H1 (cell line): ENCODE data around the gene AIDA. TPM values are rescaled to one million over a fixed set of nuclear protein-coding genes. Genes with fewer than 3 reads are reported as not detected.

ENCODE experiments used
- CTCF ChIA-PET: fragments of 300-600 bp; sonication (Branson Sonifier 250); formaldehyde crosslinking; loops from one replicate; lab custom pipeline; 2021; ENCODE audit not compliant: partially characterized antibody; lab: Charles Lee
- POLR2A ChIA-PET: fragments of 300-600 bp; sonication (Branson Sonifier 250); formaldehyde crosslinking; loops from one replicate; lab custom pipeline; 2021; ENCODE audit warnings: inconsistent platforms; ENCODE audit not compliant: partially characterized antibody; lab: Charles Lee
- DNase-seq, 2 experiments: peaks; one replicate each; pipeline versions ENCODE4 v3.0.0 to v3.0.0-alpha.2; 2010 to 2022; ENCODE audit warnings: low spot score in 2 of 2, low read depth in 1 of 2, mixed read lengths in 1 of 2
- FAIRE-seq: peaks from 2 replicates; lab custom pipeline; 2011; peaks lifted over from hg19 to GRCh38; lab: Jason Lieb, UNC
- H2AFZ ChIP-seq: 2 replicates; pipeline ENCODE4 v1.8.1; 2012; ENCODE audit warnings: low read length, inconsistent platforms
- H2AK5ac ChIP-seq: 2 replicates; pipeline ENCODE4 v1.6.1; 2013; ENCODE audit warnings: low read depth, low read length
- H2BK120ac ChIP-seq: replicated peaks from 2 replicates; pipeline ENCODE3; 2013; ENCODE audit warnings: low read depth, low read length, inconsistent platforms
- H2BK12ac ChIP-seq: 2 replicates; pipeline ENCODE4 v1.6.1; 2013; ENCODE audit warnings: low read depth, low read length
- H2BK15ac ChIP-seq: 2 replicates; pipeline ENCODE4 v1.6.1; 2013; ENCODE audit warnings: low read length
- H2BK20ac ChIP-seq: 2 replicates; pipeline ENCODE4 v1.6.1; 2013; ENCODE audit warnings: low read length
- H2BK5ac ChIP-seq: 2 replicates; pipeline ENCODE4 v1.6.1; 2013; ENCODE audit warnings: low read depth, low read length
- H3K14ac ChIP-seq: 2 replicates; pipeline ENCODE4 v1.6.1; 2013; ENCODE audit warnings: inconsistent platforms; ENCODE audit not compliant: insufficient read length
- H3K18ac ChIP-seq: 2 replicates; pipeline ENCODE4 v1.6.1; 2013; ENCODE audit warnings: low read length; ENCODE audit errors: extremely low read depth
- H3K23ac ChIP-seq: 2 replicates; pipeline ENCODE4 v1.6.1; 2013; ENCODE audit warnings: inconsistent platforms; ENCODE audit not compliant: insufficient read length
- H3K23me2 ChIP-seq: 2 replicates; pipeline ENCODE4 v1.6.1; 2013; ENCODE audit warnings: low read depth, low read length
- H3K27ac ChIP-seq: 2 replicates; pipeline ENCODE4 v1.6.1; 2011; ENCODE audit warnings: low read depth, low read length, inconsistent platforms
- H3K27me3 ChIP-seq, 4 experiments: replicated peaks in 1 of 4; 1 replicate in 1 of 4; 2 replicates in 3 of 4; pipeline versions ENCODE4 v1.6.1 to v1.8.1; 2011 to 2013; ENCODE audit warnings: low read length in 3 of 4, mild to moderate bottlenecking in 3 of 4, inconsistent platforms in 2 of 4, mixed read lengths in 2 of 4, moderate library complexity in 1 of 4; ENCODE audit not compliant: control insufficient read depth in 3 of 4, insufficient read depth in 3 of 4; ENCODE audit errors: extremely low read depth in 1 of 4
- H3K36me3 ChIP-seq, 4 experiments: 2 replicates each; pipeline versions ENCODE4 v1.6.1 to v1.8.1; 2011 to 2013; ENCODE audit warnings: mild to moderate bottlenecking in 4 of 4, low read length in 3 of 4, moderate library complexity in 2 of 4, control low read depth in 1 of 4, inconsistent platforms in 1 of 4; ENCODE audit not compliant: insufficient read depth in 4 of 4, control insufficient read depth in 2 of 4
- H3K4ac ChIP-seq: replicated peaks from 2 replicates; pipeline ENCODE3; 2013; ENCODE audit warnings: low read length, low read depth, mixed read lengths, inconsistent platforms; ENCODE audit not compliant: insufficient read length
- H3K4me1 ChIP-seq, 4 experiments: replicated peaks in 1 of 4; 1 replicate in 1 of 4; 2 replicates in 3 of 4; pipeline versions ENCODE4 v1.6.1 to v1.8.1; 2011 to 2013; ENCODE audit warnings: low read length in 3 of 4, inconsistent platforms in 2 of 4, mixed read lengths in 1 of 4; ENCODE audit not compliant: insufficient read depth in 4 of 4, control insufficient read depth in 3 of 4
- H3K4me2 ChIP-seq, 2 experiments: 2 replicates each; pipeline versions ENCODE4 v1.6.1 to v1.8.1; 2011 to 2013; ENCODE audit warnings: low read depth in 2 of 2, low read length in 2 of 2, control low read depth in 1 of 2, inconsistent platforms in 1 of 2, mild to moderate bottlenecking in 1 of 2; ENCODE audit not compliant: insufficient read depth in 1 of 2
- H3K4me3 ChIP-seq, 4 experiments: fragments of 200-600, 300-600 bp in 1 of 4; sonication (generic), shearing (Covaris generic), sonication (Bioruptor Twin) in 1 of 4; 2 replicates each; pipeline versions ENCODE4 v1.5.1 to v1.8.1; 2011 to 2016; ENCODE audit warnings: low read length in 4 of 4, low read depth in 3 of 4, control low read depth in 2 of 4, inconsistent platforms in 2 of 4, mild to moderate bottlenecking in 2 of 4, mixed read lengths in 1 of 4, moderate library complexity in 1 of 4; ENCODE audit not compliant: insufficient read depth in 2 of 4; ENCODE audit errors: extremely low read depth in 1 of 4
- H3K56ac ChIP-seq: replicated peaks from 2 replicates; pipeline ENCODE3; 2013; ENCODE audit warnings: low read depth, mild to moderate bottlenecking, mixed read lengths, low read length, inconsistent platforms; ENCODE audit not compliant: insufficient read length
- H3K79me1 ChIP-seq: 2 replicates; pipeline ENCODE4 v1.6.1; 2013; ENCODE audit warnings: low read depth, low read length, control low read depth
- H3K79me2 ChIP-seq, 2 experiments: 2 replicates each; pipeline versions ENCODE4 v1.6.1 to v1.8.1; 2012 to 2013; ENCODE audit warnings: low read length in 2 of 2, mild to moderate bottlenecking in 2 of 2, inconsistent platforms in 1 of 2; ENCODE audit not compliant: insufficient read depth in 2 of 2, control insufficient read depth in 1 of 2
- H3K9ac ChIP-seq, 4 experiments: replicated peaks in 1 of 4; 1 replicate in 1 of 4; 2 replicates in 3 of 4; pipeline versions ENCODE4 v1.6.1 to v1.8.1; 2011 to 2013; ENCODE audit warnings: low read depth in 3 of 4, low read length in 3 of 4, control low read depth in 2 of 4, mild to moderate bottlenecking in 2 of 4, moderate library complexity in 2 of 4, inconsistent platforms in 1 of 4; ENCODE audit errors: extremely low read depth in 1 of 4
- H3K9me3 ChIP-seq, 2 experiments: 2 replicates each; pipeline versions ENCODE4 v1.6.1 to v1.8.1; 2012 to 2013; ENCODE audit warnings: mild to moderate bottlenecking in 2 of 2, moderate library complexity in 2 of 2, control low read depth in 1 of 2, inconsistent platforms in 1 of 2, low read depth in 1 of 2, low read length in 1 of 2, mixed read lengths in 1 of 2; ENCODE audit not compliant: insufficient read depth in 2 of 2
- H4K20me1 ChIP-seq, 2 experiments: replicated peaks in 1 of 2; 2 replicates each; pipeline versions ENCODE3 to v1.8.1; 2011 to 2013; ENCODE audit warnings: inconsistent platforms in 2 of 2, low read length in 2 of 2, mild to moderate bottlenecking in 1 of 2; ENCODE audit not compliant: insufficient read depth in 2 of 2, control insufficient read depth in 1 of 2
- H4K5ac ChIP-seq: 2 replicates; pipeline ENCODE4 v1.6.1; 2013; ENCODE audit warnings: low read length, low read depth, mixed read lengths, inconsistent platforms; ENCODE audit not compliant: insufficient read length
- H4K8ac ChIP-seq: 2 replicates; pipeline ENCODE4 v1.8.0; 2013; ENCODE audit warnings: mild to moderate bottlenecking, moderate library complexity, low read length, inconsistent platforms; ENCODE audit not compliant: insufficient read depth; ENCODE audit errors: extremely low read depth
- H4K91ac ChIP-seq: replicated peaks from 2 replicates; pipeline ENCODE3; 2013; ENCODE audit warnings: low read length, mixed read lengths, inconsistent platforms; ENCODE audit not compliant: insufficient read length
- MAFK ChIP-seq: IDR thresholded peaks from 2 replicates; pipeline ENCODE4 v1.6.1; 2012; ENCODE audit warnings: low read depth, mild to moderate bottlenecking, improper control_type of control experiment, low read length
- RFX5 ChIP-seq: IDR thresholded peaks from 2 replicates; pipeline ENCODE4 v1.6.1; 2011; ENCODE audit warnings: low read depth, low read length, improper control_type of control experiment, borderline replicate concordance
- RNF2 ChIP-seq: fragments of 200-900, 300-1000 bp; sonication (generic); IDR thresholded peaks from 2 replicates; pipeline ENCODE4 v1.7.1; 2016; ENCODE audit warnings: borderline replicate concordance, low read depth, mild to moderate bottlenecking, antibody characterized with exemption, low read length; ENCODE audit not compliant: poor library complexity, severe bottlenecking; ENCODE audit errors: missing control alignments
- RXRA ChIP-seq: IDR thresholded peaks from 2 replicates; pipeline ENCODE4 v1.6.1; 2011; ENCODE audit warnings: low read depth, mild to moderate bottlenecking, low read length, moderate library complexity; ENCODE audit not compliant: insufficient read depth
- WGBS, 2 experiments: shearing (Covaris generic) in 1 of 2; methylation state at CpG; one replicate each; pipeline versions ENCODE4 v1.1.6 to v1.1.7; 2013 to 2015; ENCODE audit warnings: low lambda C conversion rate in 2 of 2, mixed read lengths in 2 of 2, inconsistent platforms in 1 of 2, low coverage in 1 of 2, missing lambda C conversion rate in 1 of 2; ENCODE audit not compliant: insufficient replicate concordance in 2 of 2, insufficient coverage in 1 of 2, insufficient read length in 1 of 2; ENCODE audit errors: extremely low coverage in 1 of 2, missing lambda C conversion rate in 1 of 2; 5-methylcytosine and 5-hydroxymethylcytosine counted together
- polyA plus RNA-seq, 7 experiments: library from polyadenylated mRNA; depleted of rRNA in 3 of 7; stranded (reverse) in 5 of 7; unstranded in 2 of 7; fragments of >200 nt in 5 of 7; fragments of 200-250 nt in 2 of 7; gene quantifications; 1 replicate in 5 of 7; 2 replicates in 1 of 7; 4 replicates in 1 of 7; pipeline versions ENCODE4 v1.2.1 to v1.2.3, GENCODE V29; 2011 to 2013; ENCODE audit warnings: missing spikeins in 2 of 7, mixed read lengths in 2 of 7
- total RNA-seq: library from RNA; stranded (reverse); fragmentation: NEBNext Ultra II Directional; extraction: Animal tissue kit (Norgen Biotek cat#: 25700); gene quantifications from 2 replicates; pipeline ENCODE4 v1.2.1, GENCODE V29; 2021

AIDA gene
- total and polyA plus RNA-seq, 2 of the 8 experiments (the other 6 are each of a cell fraction or from before 2014, with no cell fraction given) = 52.5 to 103 TPM

- H2AFZ ChIP-seq = no peak overlapping the region
- no peak overlapping the region for H2BK12ac ChIP-seq
- H2BK15ac ChIP-seq = no peak overlapping the region
- no peak overlapping the region for H3K14ac ChIP-seq
- H3K18ac ChIP-seq = no peak overlapping the region
- H3K27me3 ChIP-seq = no peaks in the 10 kb centered on the region
- no peaks in the 10 kb centered on the region for H4K20me1 ChIP-seq
- no peak overlapping the region for H2BK120ac ChIP-seq
- no peaks in the 10 kb centered on the region for H3K9me3 ChIP-seq
- FAIRE-seq = no peak
- H3K27ac ChIP-seq = no peak overlapping the region
- H3K79me1 ChIP-seq = no peaks in the 10 kb centered on the region
- no peak for TF ChIP-seq MAFK
- no peak for TF ChIP-seq RNF2
- no peak for TF ChIP-seq RXRA
- no peak for TF ChIP-seq RFX5
- no peak overlapping the region for H2AK5ac ChIP-seq
- ChIA-PET POLR2A (no interaction called here), CTCF (interaction anchor here (1.1 kb wide), 1 partner anchor 12 kb away, joined by 5 read pairs; no protein-coding TSS in a partner anchor)
- H2BK5ac ChIP-seq = no peak overlapping the region
- H4K91ac ChIP-seq = no peak overlapping the region
- H3K23me2 ChIP-seq = no peaks in the 10 kb centered on the region
- no peak overlapping the region for H3K4me3 ChIP-seq
- peaks cover 0 to 4% (median 1%) of the 10 kb centered on the region in 4 experiments; a peak in 4 of 8 replicates for H3K36me3 ChIP-seq
- H4K5ac ChIP-seq = no peak overlapping the region
- no peak overlapping the region for H3K4ac ChIP-seq
- no peak overlapping the region for H3K56ac ChIP-seq
- H3K4me1 ChIP-seq = no peaks in the 10 kb centered on the region
- no peak overlapping the region for H3K4me2 ChIP-seq
- H4K8ac ChIP-seq = no peak overlapping the region
- no peak overlapping the region for H3K9ac ChIP-seq
- DNase-seq = no peak
- WGBS, 2 experiments = 78% methylated on average over 5 of the region's 5 CpGs; no CpG with 5 or more reads in 1 of the 2 experiments
- H2BK20ac ChIP-seq = no peak overlapping the region
- no peak overlapping the region for H3K23ac ChIP-seq
- 0 out of 4 replicates have a peak, but pooled peaks cover 0 to 4% of the 10 kb centered on the region in 2 experiments for H3K79me2 ChIP-seq
Observed at GRCh38 chr1:222694927-222695326, 17.4 kb downstream of the AIDA start.
